Upper lobe of left lung (tissue), 6 donors: ENCODE measurements around the gene CRISPLD2. TPM values are rescaled to one million over a fixed set of nuclear protein-coding genes. Genes with fewer than 3 reads are reported as not detected.

Source experiments
- ATAC-seq, 2 donors: fragments of 200-7000 bp; cut with Tn5 transposase; one replicate each; pipeline ENCODE4 v1.9.1; 2022; ENCODE audit warnings: mild to moderate bottlenecking in 2 of 2, moderate library complexity in 2 of 2; ENCODE audit not compliant: low FRiP score in 2 of 2
- DNase-seq, 2 donors: peaks; one replicate each; pipeline ENCODE4 v3.0.0-alpha.2; 2019 to 2020
- H3K27ac ChIP-seq, 4 donors: fragments of 200-600 bp; sonication (generic); one replicate each; pipeline ENCODE4 v1.5.1; 2016 to 2019
- H3K27me3 ChIP-seq, 4 donors: fragments of 200-600 bp; sonication (generic); one replicate each; pipeline ENCODE4 v1.5.1; 2017 to 2019
- H3K36me3 ChIP-seq, 4 donors: fragments of 200-600 bp; sonication (generic); one replicate each; pipeline ENCODE4 v1.5.1; 2016 to 2019
- H3K4me1 ChIP-seq, 4 donors: fragments of 200-600 bp; sonication (generic); one replicate each; pipeline ENCODE4 v1.5.1; 2018 to 2019
- H3K4me3 ChIP-seq, 4 donors: fragments of 200-600 bp; sonication (generic); one replicate each; pipeline ENCODE4 v1.5.1; 2017 to 2019; ENCODE audit warnings: mild to moderate bottlenecking in 2 of 4, moderate library complexity in 1 of 4
- H3K9me3 ChIP-seq, 4 donors: fragments of 200-600 bp; sonication (generic); one replicate each; pipeline ENCODE4 v1.5.1; 2018 to 2019
- CTCF ChIP-seq, 6 experiments: fragments of 450-650 bp in 4 of 6; fragments of 200-600 bp in 2 of 6; sonication (generic) in 2 of 6; IDR thresholded peaks; one replicate each; pipeline ENCODE4 v1.5.1; 2016 to 2019; ENCODE audit warnings: antibody characterized with exemption in 6 of 6
- EP300 ChIP-seq, 4 donors: sonication (generic); formaldehyde crosslinking; IDR thresholded peaks; one replicate each; pipeline ENCODE4 v1.5.1; 2017; ENCODE audit warnings: antibody characterized with exemption in 4 of 4, control low read depth in 2 of 4
- POLR2A ChIP-seq, 4 donors: fragments of 450-650 bp; IDR thresholded peaks; one replicate each; pipeline ENCODE4 v1.5.1; 2016 to 2017; ENCODE audit warnings: antibody characterized with exemption in 4 of 4, mild to moderate bottlenecking in 2 of 4
- POLR2AphosphoS5 ChIP-seq, 2 donors: sonication (generic); formaldehyde crosslinking; IDR thresholded peaks; one replicate each; pipeline ENCODE4 v1.5.1; 2017; ENCODE audit warnings: antibody characterized with exemption in 2 of 2
- WGBS, 2 donors: methylation state at CpG; one replicate each; pipeline ENCODE4 v1.1.5; 2017 to 2018; 5-methylcytosine and 5-hydroxymethylcytosine counted together
- total RNA-seq, 6 donors: library from RNA; depleted of rRNA in 4 of 6; stranded (reverse); fragments of >200 nt in 4 of 6; gene quantifications; one replicate each; pipeline versions ENCODE4 v1.1.0 to v1.2.1, GENCODE V29; 2016 to 2021
- donor health status: DM: no; HTN: no; CAD: no; lungs with moderate emphysema.
- donor health status: DM: no; HTN: yes; CAD: no; lungs with severe emphysema.

The CRISPLD2 gene
- total RNA-seq, 6 donors from 2014 or later: 30.2 to 109 (median 80.8) TPM

GRCh38 chr16:84922351-84923120, 102.8 kb downstream of the CRISPLD2 start:
- ATAC-seq: peak; percentile 34 to 44
- DNase-seq: peak; percentile 45 to 88
- no peak overlapping the region for H3K4me3 ChIP-seq
- WGBS, 2 donors: 20 to 55% methylated on average over 2 to 17 of the region's 19 CpGs
- H3K36me3 ChIP-seq: no peaks in the 10 kb centered on the region
- peaks cover 6 to 16% (median 13%) of the 10 kb centered on the region in 4 donors for H3K4me1 ChIP-seq
- TF ChIP-seq POLR2AphosphoS5 (IDR thresholded peaks at IDR 0.05) (peak; percentile 43 to 71), EP300 (IDR thresholded peaks at IDR 0.05) (peak in 1 of 4 donors; percentile 35), POLR2A (IDR thresholded peaks at IDR 0.05) (no peak), CTCF (IDR thresholded peaks at IDR 0.05) (no peak)
- no peaks in the 10 kb centered on the region for H3K9me3 ChIP-seq
- no peaks in the 10 kb centered on the region for H3K27me3 ChIP-seq
- peak overlapping the region; percentile 32 to 82 (median 70) for H3K27ac ChIP-seq

- H3K4me3 ChIP-seq: no peak overlapping the region
- DNase-seq (no peak), ATAC-seq (no peak)
- WGBS, 2 donors: 67 to 75% methylated on average over 20 to 22 of the region's 23 CpGs
- H3K9me3 ChIP-seq: no peaks in the 10 kb centered on the region
- TF ChIP-seq EP300 (IDR thresholded peaks at IDR 0.05): no peak
- TF ChIP-seq POLR2A (IDR thresholded peaks at IDR 0.05): no peak
- no peak for TF ChIP-seq CTCF (IDR thresholded peaks at IDR 0.05)
- no peak for TF ChIP-seq POLR2AphosphoS5 (IDR thresholded peaks at IDR 0.05)
- H3K27me3 ChIP-seq: no peaks in the 10 kb centered on the region
- peaks cover 6 to 28% (median 21%) of the 10 kb centered on the region in 4 donors for H3K4me1 ChIP-seq
- no peaks in the 10 kb centered on the region for H3K36me3 ChIP-seq
- H3K27ac ChIP-seq: no peak overlapping the region
Measured at GRCh38 chr16:84924331-84925091, 104.7 kb downstream of the CRISPLD2 start.

GRCh38 chr16:84925092-84925772, 105.4 kb downstream of the CRISPLD2 start:
- Histone ChIP-seq H3K27ac (no peak overlapping the region), H3K4me1 (peaks cover 6 to 28% (median 21%) of the 10 kb centered on the region in 4 donors), H3K36me3 (no peaks in the 10 kb centered on the region), H3K27me3 (no peaks in the 10 kb centered on the region), H3K9me3 (no peaks in the 10 kb centered on the region), H3K4me3 (no peak overlapping the region)
- TF ChIP-seq CTCF (IDR thresholded peaks at IDR 0.05): peak; percentile 67 to 85 (median 78)
- TF ChIP-seq POLR2A (IDR thresholded peaks at IDR 0.05): no peak
- DNase-seq (peak in 1 of 2 donors; percentile 53), ATAC-seq (peak; percentile 34 to 56)
- WGBS, 2 donors: 67 to 69% methylated on average over 8 to 11 of the region's 11 CpGs

GRCh38 chr16:84925773-84926372, 106.1 kb downstream of the CRISPLD2 start:
- WGBS, 2 donors: 88 to 93% methylated on average over 11 to 19 of the region's 19 CpGs
- TF ChIP-seq POLR2AphosphoS5 (IDR thresholded peaks at IDR 0.05): no peak
- no peak for TF ChIP-seq EP300 (IDR thresholded peaks at IDR 0.05)
- no peak for TF ChIP-seq POLR2A (IDR thresholded peaks at IDR 0.05)
- TF ChIP-seq CTCF (IDR thresholded peaks at IDR 0.05): no peak

More at GRCh38 chr16:84925773-84926372, 106.1 kb downstream of the CRISPLD2 start:
- no peak overlapping the region for H3K27ac ChIP-seq
- peaks cover 6 to 28% (median 21%) of the 10 kb centered on the region in 4 donors for H3K4me1 ChIP-seq
- ATAC-seq: no peak
- no peak for DNase-seq
- H3K4me3 ChIP-seq: no peak overlapping the region
- H3K9me3 ChIP-seq: no peaks in the 10 kb centered on the region
- H3K36me3 ChIP-seq: no peaks in the 10 kb centered on the region
- no peaks in the 10 kb centered on the region for H3K27me3 ChIP-seq
